HL-60 (cell line): ENCODE results near the gene ISG20L2.

Experiments
- DNase-seq, 2 experiments: peaks; one replicate each; pipeline ENCODE4 v3.0.0-alpha.2; 2010 to 2020; ENCODE audit warnings: low read depth in 1 of 2, low spot score in 1 of 2
- H3K27ac ChIP-seq: fragments of 250-450 bp; sonication (Bioruptor Pico); replicated peaks from 2 replicates; pipeline ENCODE4 v1.5.1; 2020; ENCODE audit warnings: mild to moderate bottlenecking, moderate library complexity
- H3K27me3 ChIP-seq: fragments of 250-450 bp; sonication (Bioruptor Pico); 2 replicates; pipeline ENCODE4 v1.5.1; 2021; ENCODE audit warnings: mild to moderate bottlenecking, moderate library complexity; ENCODE audit not compliant: insufficient read depth, poor library complexity, severe bottlenecking
- H3K4me3 ChIP-seq: replicated peaks from 2 replicates; pipeline ENCODE4 v1.5.1; 2011; ENCODE audit warnings: mild to moderate bottlenecking, control low read depth, low read length; ENCODE audit not compliant: insufficient read depth
- CTCF ChIP-seq: IDR thresholded peaks from one replicate; pipeline ENCODE4 v1.5.1; 2011; ENCODE audit warnings: low read length, control low read depth, inconsistent platforms; ENCODE audit not compliant: insufficient read depth
- GABPA ChIP-seq: IDR thresholded peaks from 2 replicates; pipeline ENCODE4 v1.6.1; 2012; ENCODE audit warnings: low read depth
- POLR2AphosphoS5 ChIP-seq: IDR thresholded peaks from 2 replicates; pipeline ENCODE4 v1.6.1; 2012; ENCODE audit warnings: low read depth
- REST ChIP-seq: IDR thresholded peaks from 2 replicates; pipeline ENCODE4 v1.6.1; 2012; ENCODE audit warnings: low read depth; ENCODE audit not compliant: insufficient replicate concordance
- SPI1 ChIP-seq: IDR thresholded peaks from 2 replicates; pipeline ENCODE4 v1.6.1; 2012; ENCODE audit warnings: low read depth, mild to moderate bottlenecking, borderline replicate concordance

The ISG20L2 gene

GRCh38 chr1:156714830-156715229 is 13.7 kb downstream of the ISG20L2 start:
- no peak for DNase-seq

GRCh38 chr1:156712626-156713025 is 15.9 kb downstream of the ISG20L2 start:
- Histone ChIP-seq H3K27me3 (peaks cover 7% of the 10 kb centered on the region), H3K27ac (no peak overlapping the region), H3K4me3 (no peak overlapping the region)
- no peak for DNase-seq
- TF ChIP-seq SPI1 (no peak), CTCF (no peak), POLR2AphosphoS5 (no peak), GABPA (no peak), REST (no peak)

More at GRCh38 chr1:156714830-156715229, 13.7 kb downstream of the ISG20L2 start:
- Histone ChIP-seq H3K27me3 (no peaks in the 10 kb centered on the region), H3K27ac (no peak overlapping the region), H3K4me3 (no peak overlapping the region)
- no peak for TF ChIP-seq REST
- TF ChIP-seq CTCF = no peak
- TF ChIP-seq POLR2AphosphoS5 = no peak
- TF ChIP-seq GABPA = no peak
- TF ChIP-seq SPI1 = no peak

- no peak overlapping the region for H3K27ac ChIP-seq
- no peak overlapping the region for H3K4me3 ChIP-seq
- TF ChIP-seq GABPA (no peak), REST (no peak), CTCF (no peak), POLR2AphosphoS5 (no peak), SPI1 (no peak)
- no peak for DNase-seq
- peaks cover 14% of the 10 kb centered on the region for H3K27me3 ChIP-seq
These were observed 17.4 kb downstream of the ISG20L2 start for GRCh38 chr1:156711011-156711817.
